Neural cell (in vitro differentiated cells): ENCODE results near the gene ITPR2. TPM values are rescaled to one million over a fixed set of nuclear protein-coding genes. Genes with fewer than 3 reads are reported as not detected.

Experiments used
- H2AFZ ChIP-seq: fragments of 200-600, 300-800 bp; sonication (generic), shearing (Covaris generic); 2 replicates; pipeline ENCODE4 v1.6.0; 2014; ENCODE audit warnings: low read depth, mild to moderate bottlenecking, antibody characterized with exemption, low read length, moderate library complexity
- H3F3A ChIP-seq: fragments of 200-600 bp; shearing (Covaris generic); 2 replicates; pipeline ENCODE4 v1.6.1; 2016; ENCODE audit warnings: mild to moderate bottlenecking, moderate library complexity, mixed read lengths, antibody characterized with exemption, low read length; ENCODE audit not compliant: insufficient read depth, poor library complexity, severe bottlenecking
- H3K27ac ChIP-seq: fragments of 200-600, 300-800 bp; sonication (generic), shearing (Covaris generic); 2 replicates; pipeline ENCODE4 v1.5.1; 2014; ENCODE audit warnings: mild to moderate bottlenecking, low read length, moderate library complexity
- H3K27me3 ChIP-seq: fragments of 300-800, 200-600 bp; sonication (generic), shearing (Covaris generic); 2 replicates; pipeline ENCODE4 v1.6.0; 2014; ENCODE audit warnings: mild to moderate bottlenecking, low read depth, low read length, moderate library complexity; ENCODE audit not compliant: insufficient read depth
- H3K36me3 ChIP-seq: fragments of 300-800, 200-600 bp; sonication (generic), shearing (Covaris generic); 2 replicates; pipeline ENCODE4 v1.5.1; 2014; ENCODE audit warnings: mild to moderate bottlenecking, antibody characterized with exemption, low read length, moderate library complexity; ENCODE audit not compliant: insufficient read depth
- H3K4me2 ChIP-seq: fragments of 300-800, 200-600 bp; sonication (generic), shearing (Covaris generic); 2 replicates; pipeline ENCODE4 v1.6.0; 2014; ENCODE audit warnings: mild to moderate bottlenecking, low read length
- H3K4me3 ChIP-seq: fragments of 300-800, 200-600 bp; sonication (generic), shearing (Covaris generic); 2 replicates; pipeline ENCODE4 v1.5.1; 2014; ENCODE audit warnings: mild to moderate bottlenecking, low read length, moderate library complexity
- H3K79me2 ChIP-seq: fragments of 200-600 bp; shearing (Covaris generic); replicated peaks from 2 replicates; pipeline ENCODE4 v1.6.0; 2014; ENCODE audit warnings: mild to moderate bottlenecking, low read length, moderate library complexity; ENCODE audit not compliant: insufficient read depth
- H3K9ac ChIP-seq: fragments of 300-800, 200-600 bp; sonication (generic), shearing (Covaris generic); 2 replicates; pipeline ENCODE4 v1.6.1; 2016; ENCODE audit warnings: mild to moderate bottlenecking, low read length, mixed read lengths
- H3K9me2 ChIP-seq: fragments of 200-600 bp; shearing (Covaris generic); 2 replicates; pipeline ENCODE4 v1.6.1; 2016; ENCODE audit warnings: mild to moderate bottlenecking, low read length, mixed read lengths; ENCODE audit not compliant: insufficient read depth
- H3K9me3 ChIP-seq: fragments of 200-600, 300-800 bp; sonication (generic), shearing (Covaris generic); 2 replicates; pipeline ENCODE4 v1.6.1; 2016; ENCODE audit warnings: mild to moderate bottlenecking, mixed run types, low read length, moderate library complexity, mixed read lengths
- H4K20me1 ChIP-seq: fragments of 200-600 bp; shearing (Covaris generic); 2 replicates; pipeline ENCODE4 v1.6.1; 2016; ENCODE audit warnings: mild to moderate bottlenecking, mixed run types; ENCODE audit not compliant: insufficient read depth
- EP300 ChIP-seq: fragments of 450-650 bp; conservative IDR thresholded peaks from 2 replicates; pipeline ENCODE4 v1.6.1; 2014; ENCODE audit warnings: antibody characterized with exemption, mild to moderate bottlenecking, moderate library complexity; ENCODE audit not compliant: poor library complexity, severe bottlenecking
- EZH2 ChIP-seq: fragments of 200-600, 300-800 bp; shearing (Covaris generic), sonication (generic); IDR thresholded peaks from 2 replicates; pipeline ENCODE4 v1.6.1; 2014; ENCODE audit warnings: antibody characterized with exemption, low read length, borderline replicate concordance, mild to moderate bottlenecking; ENCODE audit not compliant: insufficient read depth, poor library complexity, severe bottlenecking
- MXI1 ChIP-seq: fragments of 450-650 bp; conservative IDR thresholded peaks from 2 replicates; pipeline ENCODE4 v1.6.1; 2014; ENCODE audit warnings: antibody characterized with exemption, mild to moderate bottlenecking; ENCODE audit not compliant: poor library complexity, severe bottlenecking
- POLR2AphosphoS5 ChIP-seq: IDR thresholded peaks from 2 replicates; pipeline ENCODE4 v1.6.1; 2012
- RAD21 ChIP-seq: fragments of 450-650 bp; conservative IDR thresholded peaks from 2 replicates; pipeline ENCODE4 v1.6.1; 2014; ENCODE audit warnings: antibody characterized with exemption, mild to moderate bottlenecking, moderate library complexity
- SMC3 ChIP-seq: fragments of 450-650 bp; conservative IDR thresholded peaks from 2 replicates; pipeline ENCODE4 v1.6.1; 2014; ENCODE audit warnings: antibody characterized with exemption, mild to moderate bottlenecking, moderate library complexity; ENCODE audit not compliant: poor library complexity
- TAF1 ChIP-seq: IDR thresholded peaks from 2 replicates; pipeline ENCODE4 v1.6.1; 2012; ENCODE audit warnings: low read depth
- polyA plus RNA-seq: library from polyadenylated mRNA; depleted of rRNA; stranded (reverse); fragments of >200 nt; gene quantifications from 2 replicates; pipeline ENCODE4 v1.2.3, GENCODE V29; 2014
- TF ChIP-seq, protein P1 (sequence below): IDR thresholded peaks from 2 replicates; pipeline ENCODE4 v1.6.1; 2012; ENCODE audit warnings: borderline replicate concordance
- TF ChIP-seq, protein P2 (sequence below): fragments of 450-650 bp; IDR thresholded peaks from 2 replicates; pipeline ENCODE4 v1.5.1; 2014; ENCODE audit warnings: antibody characterized with exemption, mild to moderate bottlenecking, moderate library complexity; ENCODE audit not compliant: poor library complexity, severe bottlenecking

The ITPR2 gene
- polyA plus RNA-seq, 1 donor from 2014 or later = 2.0 TPM

DNA sequence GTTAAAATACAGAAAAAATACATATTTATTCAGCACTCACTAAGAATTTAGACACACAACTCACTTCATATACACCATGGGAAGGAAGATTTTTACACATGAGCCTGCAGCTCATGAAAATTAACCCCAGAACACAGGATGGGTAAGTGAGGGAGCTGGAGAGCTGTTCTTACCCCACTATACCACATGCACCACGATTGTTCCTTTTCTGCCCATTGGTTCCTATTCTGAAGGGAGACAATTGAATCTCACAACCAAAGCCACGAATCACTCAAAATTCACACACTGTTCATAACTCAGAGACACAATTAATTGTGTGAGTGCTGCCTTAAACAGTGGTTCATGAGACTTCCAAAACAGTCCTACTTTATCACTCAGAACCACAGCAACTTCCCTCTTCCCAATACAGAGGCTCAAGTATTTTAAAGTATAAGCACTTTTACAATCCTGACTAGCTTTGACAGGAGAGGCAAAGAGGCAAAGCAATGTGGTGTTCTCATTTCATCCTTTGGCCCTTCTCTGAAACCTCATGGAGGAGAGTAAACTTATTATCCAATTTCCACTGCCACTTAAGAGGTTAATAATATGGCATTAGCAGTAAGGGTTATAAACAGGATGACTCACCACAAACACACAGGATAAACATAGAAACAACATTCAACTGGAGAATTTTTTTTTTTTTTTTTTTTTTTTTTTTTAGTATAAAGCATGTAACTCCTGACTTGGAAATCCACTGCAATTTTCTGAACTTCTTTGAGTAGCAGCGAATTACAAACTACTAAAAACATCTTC lies 59.5 kb downstream of the ITPR2 start:
- no peaks in the 10 kb centered on the region for H3K9me3 ChIP-seq
- no peak for TF ChIP-seq POLR2AphosphoS5
- no peak overlapping the region for H2AFZ ChIP-seq
- H3K9me2 ChIP-seq = no peaks in the 10 kb centered on the region
- H3F3A ChIP-seq = no peaks in the 10 kb centered on the region
- H3K4me2 ChIP-seq = no peak overlapping the region
- H3K27me3 ChIP-seq = no peaks in the 10 kb centered on the region
- no peak overlapping the region for H3K4me3 ChIP-seq
- no peaks in the 10 kb centered on the region for H3K36me3 ChIP-seq
- H3K79me2 ChIP-seq = no peaks in the 10 kb centered on the region
- H3K27ac ChIP-seq = no peak overlapping the region
- no peak overlapping the region for H3K9ac ChIP-seq
- no peaks in the 10 kb centered on the region for H4K20me1 ChIP-seq

DNA sequence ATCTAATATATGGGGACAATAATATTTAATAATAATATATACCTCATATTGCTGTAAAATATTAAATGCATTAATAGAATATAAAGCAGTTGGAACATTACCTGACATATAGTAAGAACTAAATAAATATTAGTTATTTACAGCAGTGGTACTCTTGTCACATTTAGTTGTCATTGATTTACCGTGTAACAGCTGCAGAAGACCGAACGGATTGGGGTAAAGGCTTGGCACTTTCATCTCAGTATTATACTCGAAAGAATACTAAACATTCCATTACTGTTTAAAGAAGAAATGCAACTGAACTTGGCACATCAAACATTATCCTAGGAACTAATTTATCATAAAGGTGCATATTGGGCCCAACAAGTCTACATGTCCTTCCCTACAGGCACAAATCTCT lies 61.1 kb downstream of the ITPR2 start:
- Histone ChIP-seq H3K79me2 (no peaks in the 10 kb centered on the region), H3K9me2 (no peaks in the 10 kb centered on the region), H3K27me3 (no peaks in the 10 kb centered on the region), H3K9ac (no peak overlapping the region), H4K20me1 (no peaks in the 10 kb centered on the region), H3K4me2 (no peak overlapping the region), H3K36me3 (no peaks in the 10 kb centered on the region), H2AFZ (no peak overlapping the region), H3K9me3 (no peaks in the 10 kb centered on the region), H3K4me3 (no peak overlapping the region), H3F3A (no peaks in the 10 kb centered on the region), H3K27ac (no peak overlapping the region)
- TF ChIP-seq POLR2AphosphoS5 (no peak), MXI1 (no peak), TAF1 (no peak), EZH2 (no peak), EP300 (no peak), SMC3 (no peak), RAD21 (no peak)
- TF ChIP-seq, protein P1, sequence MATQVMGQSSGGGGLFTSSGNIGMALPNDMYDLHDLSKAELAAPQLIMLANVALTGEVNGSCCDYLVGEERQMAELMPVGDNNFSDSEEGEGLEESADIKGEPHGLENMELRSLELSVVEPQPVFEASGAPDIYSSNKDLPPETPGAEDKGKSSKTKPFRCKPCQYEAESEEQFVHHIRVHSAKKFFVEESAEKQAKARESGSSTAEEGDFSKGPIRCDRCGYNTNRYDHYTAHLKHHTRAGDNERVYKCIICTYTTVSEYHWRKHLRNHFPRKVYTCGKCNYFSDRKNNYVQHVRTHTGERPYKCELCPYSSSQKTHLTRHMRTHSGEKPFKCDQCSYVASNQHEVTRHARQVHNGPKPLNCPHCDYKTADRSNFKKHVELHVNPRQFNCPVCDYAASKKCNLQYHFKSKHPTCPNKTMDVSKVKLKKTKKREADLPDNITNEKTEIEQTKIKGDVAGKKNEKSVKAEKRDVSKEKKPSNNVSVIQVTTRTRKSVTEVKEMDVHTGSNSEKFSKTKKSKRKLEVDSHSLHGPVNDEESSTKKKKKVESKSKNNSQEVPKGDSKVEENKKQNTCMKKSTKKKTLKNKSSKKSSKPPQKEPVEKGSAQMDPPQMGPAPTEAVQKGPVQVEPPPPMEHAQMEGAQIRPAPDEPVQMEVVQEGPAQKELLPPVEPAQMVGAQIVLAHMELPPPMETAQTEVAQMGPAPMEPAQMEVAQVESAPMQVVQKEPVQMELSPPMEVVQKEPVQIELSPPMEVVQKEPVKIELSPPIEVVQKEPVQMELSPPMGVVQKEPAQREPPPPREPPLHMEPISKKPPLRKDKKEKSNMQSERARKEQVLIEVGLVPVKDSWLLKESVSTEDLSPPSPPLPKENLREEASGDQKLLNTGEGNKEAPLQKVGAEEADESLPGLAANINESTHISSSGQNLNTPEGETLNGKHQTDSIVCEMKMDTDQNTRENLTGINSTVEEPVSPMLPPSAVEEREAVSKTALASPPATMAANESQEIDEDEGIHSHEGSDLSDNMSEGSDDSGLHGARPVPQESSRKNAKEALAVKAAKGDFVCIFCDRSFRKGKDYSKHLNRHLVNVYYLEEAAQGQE = no peak
- TF ChIP-seq, protein P2, sequence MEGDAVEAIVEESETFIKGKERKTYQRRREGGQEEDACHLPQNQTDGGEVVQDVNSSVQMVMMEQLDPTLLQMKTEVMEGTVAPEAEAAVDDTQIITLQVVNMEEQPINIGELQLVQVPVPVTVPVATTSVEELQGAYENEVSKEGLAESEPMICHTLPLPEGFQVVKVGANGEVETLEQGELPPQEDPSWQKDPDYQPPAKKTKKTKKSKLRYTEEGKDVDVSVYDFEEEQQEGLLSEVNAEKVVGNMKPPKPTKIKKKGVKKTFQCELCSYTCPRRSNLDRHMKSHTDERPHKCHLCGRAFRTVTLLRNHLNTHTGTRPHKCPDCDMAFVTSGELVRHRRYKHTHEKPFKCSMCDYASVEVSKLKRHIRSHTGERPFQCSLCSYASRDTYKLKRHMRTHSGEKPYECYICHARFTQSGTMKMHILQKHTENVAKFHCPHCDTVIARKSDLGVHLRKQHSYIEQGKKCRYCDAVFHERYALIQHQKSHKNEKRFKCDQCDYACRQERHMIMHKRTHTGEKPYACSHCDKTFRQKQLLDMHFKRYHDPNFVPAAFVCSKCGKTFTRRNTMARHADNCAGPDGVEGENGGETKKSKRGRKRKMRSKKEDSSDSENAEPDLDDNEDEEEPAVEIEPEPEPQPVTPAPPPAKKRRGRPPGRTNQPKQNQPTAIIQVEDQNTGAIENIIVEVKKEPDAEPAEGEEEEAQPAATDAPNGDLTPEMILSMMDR = no peak
